AG10803 (cell line): ENCODE results near the gene KCNJ13.

Source experiments
- DNase-seq: peaks from one replicate; pipeline ENCODE4 v3.0.0; 2010; ENCODE audit warnings: low read depth
- H3K4me3 ChIP-seq: 2 replicates; pipeline ENCODE4 v1.5.1; 2011; ENCODE audit warnings: mild to moderate bottlenecking, low read length, control low read depth
- TF ChIP-seq, protein P1 (sequence below): conservative IDR thresholded peaks from 2 replicates; pipeline ENCODE4 v1.5.1; 2011; ENCODE audit warnings: mild to moderate bottlenecking, low read length, control low read depth, inconsistent platforms

Gene KCNJ13

GRCh38 chr2:232772531-232772930 lies 3.8 kb downstream of the KCNJ13 start:
- TF ChIP-seq, protein P1, sequence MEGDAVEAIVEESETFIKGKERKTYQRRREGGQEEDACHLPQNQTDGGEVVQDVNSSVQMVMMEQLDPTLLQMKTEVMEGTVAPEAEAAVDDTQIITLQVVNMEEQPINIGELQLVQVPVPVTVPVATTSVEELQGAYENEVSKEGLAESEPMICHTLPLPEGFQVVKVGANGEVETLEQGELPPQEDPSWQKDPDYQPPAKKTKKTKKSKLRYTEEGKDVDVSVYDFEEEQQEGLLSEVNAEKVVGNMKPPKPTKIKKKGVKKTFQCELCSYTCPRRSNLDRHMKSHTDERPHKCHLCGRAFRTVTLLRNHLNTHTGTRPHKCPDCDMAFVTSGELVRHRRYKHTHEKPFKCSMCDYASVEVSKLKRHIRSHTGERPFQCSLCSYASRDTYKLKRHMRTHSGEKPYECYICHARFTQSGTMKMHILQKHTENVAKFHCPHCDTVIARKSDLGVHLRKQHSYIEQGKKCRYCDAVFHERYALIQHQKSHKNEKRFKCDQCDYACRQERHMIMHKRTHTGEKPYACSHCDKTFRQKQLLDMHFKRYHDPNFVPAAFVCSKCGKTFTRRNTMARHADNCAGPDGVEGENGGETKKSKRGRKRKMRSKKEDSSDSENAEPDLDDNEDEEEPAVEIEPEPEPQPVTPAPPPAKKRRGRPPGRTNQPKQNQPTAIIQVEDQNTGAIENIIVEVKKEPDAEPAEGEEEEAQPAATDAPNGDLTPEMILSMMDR, result no peak
- no peak for DNase-seq
- no peak overlapping the region for H3K4me3 ChIP-seq

- TF ChIP-seq, protein P1, result no peak
- no peak for DNase-seq
- H3K4me3 ChIP-seq, result no peak overlapping the region
These were observed 4.5 kb downstream of the KCNJ13 start for GRCh38 chr2:232771870-232772269.

- DNase-seq, result no peak
- no peak overlapping the region for H3K4me3 ChIP-seq
- TF ChIP-seq, protein P1, result no peak
These were observed 6.2 kb downstream of the KCNJ13 start for GRCh38 chr2:232770207-232770606.

DNA sequence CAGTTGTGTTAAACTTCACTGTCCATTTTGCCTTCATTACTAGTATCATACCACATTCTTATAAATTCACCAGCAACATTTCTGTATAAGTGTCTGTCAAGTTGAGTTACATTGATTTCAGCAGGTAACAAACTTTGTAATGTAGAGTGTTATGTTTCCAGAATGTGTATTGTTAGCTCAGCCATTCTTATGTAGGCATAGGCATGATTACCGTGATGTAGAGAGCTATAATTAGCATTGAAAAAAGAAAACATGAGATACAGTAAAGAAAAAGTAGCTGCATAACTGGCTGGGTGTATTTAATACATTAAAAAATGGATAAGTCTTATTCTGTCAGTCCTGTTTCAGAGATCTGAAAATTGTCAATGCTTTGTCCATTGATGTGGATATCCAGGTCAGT lies 8.5 kb downstream of the KCNJ13 start:
- no peak for DNase-seq
- TF ChIP-seq, protein P1, result no peak
- no peak overlapping the region for H3K4me3 ChIP-seq

GRCh38 chr2:232761301-232761907 lies 15.0 kb downstream of the KCNJ13 start:
- DNase-seq, result peak; percentile 21
- TF ChIP-seq, protein P1, result peak; percentile 40
- H3K4me3 ChIP-seq, result no peak overlapping the region

DNA sequence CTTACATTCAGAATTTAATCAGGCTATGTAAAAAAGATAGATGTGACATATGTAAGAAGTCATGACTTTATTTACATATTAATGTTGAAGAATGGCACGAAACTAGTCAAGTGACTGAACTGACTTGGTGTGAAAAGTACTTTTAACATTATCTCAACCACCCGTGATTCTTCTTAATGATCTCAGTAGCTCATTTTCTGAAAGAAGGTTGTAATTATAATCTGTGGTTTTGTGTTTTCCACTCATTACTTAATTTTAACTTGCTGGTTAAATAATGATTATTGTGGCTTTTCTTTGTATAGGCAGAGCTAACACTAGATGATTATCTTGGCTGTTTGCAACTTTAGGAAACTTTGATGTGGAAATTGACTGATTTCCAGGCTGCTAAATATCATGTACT lies 18.5 kb downstream of the KCNJ13 start:
- no peak for DNase-seq
- TF ChIP-seq, protein P1, result no peak
- H3K4me3 ChIP-seq, result no peak overlapping the region

DNA sequence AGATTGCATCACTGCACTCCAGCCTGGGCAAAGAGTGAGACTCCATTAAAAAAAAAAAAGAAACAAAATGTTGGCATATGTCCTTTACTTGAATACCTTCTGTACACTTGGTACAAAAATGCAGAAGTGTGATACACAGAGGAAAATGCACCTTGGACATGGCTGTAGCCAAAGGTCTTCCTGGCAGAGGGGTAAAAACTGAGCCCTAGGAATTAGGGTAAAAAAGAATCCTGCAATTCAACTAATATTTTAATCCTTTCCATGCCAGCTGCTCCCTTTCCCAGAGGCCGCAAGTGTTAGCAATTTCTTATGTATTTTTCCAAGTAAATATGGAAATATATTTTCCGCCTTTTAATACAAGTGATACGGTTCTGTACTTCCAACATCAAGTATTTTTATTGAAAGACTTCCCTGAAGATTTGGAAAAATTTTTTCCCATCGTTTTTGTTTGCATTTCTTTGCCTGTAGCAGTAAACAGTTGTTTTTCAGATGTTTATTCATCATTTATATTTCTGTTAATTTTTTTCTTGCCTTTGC lies 26.2 kb downstream of the KCNJ13 start:
- H3K4me3 ChIP-seq, result no peak overlapping the region
- TF ChIP-seq, protein P1, result no peak
- DNase-seq, result no peak
